MCF 10A (cell line): Measurements from ENCODE around the gene L3MBTL3. TPM values are rescaled to one million over a fixed set of nuclear protein-coding genes. Genes with fewer than 3 reads are reported as not detected.

Experiments
- BruUV-seq: library from RNA; stranded (reverse); fragments of 400-500 nt; replicated peaks from 2 replicates; lab custom pipeline; 2021; lab: Mats Ljungman, UMichigan
- CTCF ChIA-PET: fragments of 300-600 bp; sonication (Branson Sonifier 250); formaldehyde crosslinking; extraction: SDS; loops from one replicate; lab custom pipeline; 2021; ENCODE audit warnings: antibody characterized with exemption, inconsistent platforms; lab: Yijun Ruan, JAX
- POLR2A ChIA-PET: fragments of 300-600, 350-650 bp; sonication (Branson Sonifier 250); formaldehyde crosslinking; extraction: SDS; loops from one replicate; lab custom pipeline; 2020; ENCODE audit warnings: antibody characterized with exemption, inconsistent platforms; lab: Yijun Ruan, JAX
- DNase-seq: peaks from one replicate; pipeline ENCODE4 v3.0.0-alpha.2; 2018; ENCODE audit not compliant: unreplicated experiment
- H3K27ac Mint-ChIP-seq: one replicate; pipeline ENCODE4 v1.8.0; 2022; ENCODE audit warnings: mild to moderate bottlenecking, low read depth, mixed read lengths; ENCODE audit not compliant: unreplicated experiment
- H3K27me3 Mint-ChIP-seq: one replicate; pipeline ENCODE4 v1.8.0; 2022; ENCODE audit warnings: mixed read lengths; ENCODE audit not compliant: insufficient read depth, unreplicated experiment
- H3K36me3 Mint-ChIP-seq: one replicate; pipeline ENCODE4 v1.8.0; 2022; ENCODE audit warnings: mild to moderate bottlenecking, moderate library complexity, mixed read lengths; ENCODE audit not compliant: insufficient read depth, unreplicated experiment
- H3K4me1 Mint-ChIP-seq: one replicate; pipeline ENCODE4 v1.8.0; 2022; ENCODE audit warnings: mixed read lengths; ENCODE audit not compliant: insufficient read depth, unreplicated experiment
- H3K4me3 Mint-ChIP-seq: one replicate; pipeline ENCODE4 v1.8.0; 2022; ENCODE audit warnings: mild to moderate bottlenecking, moderate library complexity, mixed read lengths; ENCODE audit not compliant: unreplicated experiment
- H3K9me3 Mint-ChIP-seq: one replicate; pipeline ENCODE4 v1.8.0; 2022; ENCODE audit warnings: mixed read lengths; ENCODE audit not compliant: unreplicated experiment
- intact Hi-C: fragments of 100-400 bp; cut with micrococcal nuclease; formaldehyde crosslinking; loops from 2 replicates; pipeline ENCODE4 v1.14.1; 2022
- total RNA-seq: library from RNA; stranded (reverse); gene quantifications from 2 replicates; pipeline ENCODE4 v1.2.3, GENCODE V29; 2022
- TF ChIP-seq, protein P1 (sequence below): fragments of 200-600 bp; IDR thresholded peaks from one replicate; pipeline ENCODE4 v1.8.0; 2022; ENCODE audit warnings: antibody characterized with exemption, mild to moderate bottlenecking; ENCODE audit not compliant: unreplicated experiment

The L3MBTL3 gene
- total RNA-seq, 1 experiment from 2014 or later, result 5.2 TPM

DNA sequence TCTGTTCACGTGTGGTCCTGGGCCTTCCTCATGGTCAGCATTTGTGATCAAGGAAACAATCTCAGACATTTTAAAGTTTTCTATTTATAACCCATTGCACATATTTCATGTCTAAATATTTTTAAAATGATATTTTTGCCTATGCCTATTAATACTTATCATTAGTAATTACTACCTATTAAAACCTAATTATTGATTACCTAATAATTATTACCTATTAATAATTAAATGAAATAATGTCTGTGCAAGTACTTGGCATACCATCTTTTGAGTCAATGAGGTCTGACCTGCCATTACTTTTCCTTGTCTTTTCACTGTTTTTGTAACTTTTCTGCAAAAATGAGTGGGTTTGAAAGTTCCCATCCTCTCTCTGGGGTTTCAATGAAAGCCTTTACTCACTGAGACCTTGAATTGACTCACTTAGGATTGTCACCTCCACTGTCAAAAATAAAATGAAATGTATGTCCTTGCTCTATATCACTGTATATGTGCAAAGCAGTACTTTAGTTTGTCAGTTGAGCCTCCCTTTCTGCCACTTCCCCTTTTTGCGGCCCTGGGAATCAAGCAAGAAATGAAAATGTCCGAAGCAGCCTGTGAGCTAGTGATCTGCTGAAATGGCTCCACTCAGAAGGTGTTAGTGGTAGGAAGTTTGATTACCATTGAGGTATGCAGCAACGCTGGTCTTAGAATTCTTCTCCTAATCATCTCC is 87.8 kb downstream of the L3MBTL3 start:
- POLR2A ChIA-PET, result interaction anchor here (0.6 kb wide), 1 partner anchor 15 kb away, joined by 4 read pairs; no protein-coding TSS in a partner anchor
- CTCF ChIA-PET, result interaction anchor here (0.7 kb wide), 1 partner anchor 573 kb away, joined by 3 read pairs; no protein-coding TSS in a partner anchor
- no peak for DNase-seq
- Mint-ChIP-seq H3K4me1 (no peaks in the 10 kb centered on the region), H3K36me3 (peaks cover 6% of the 10 kb centered on the region), H3K27ac (no peak overlapping the region), H3K9me3 (peaks cover 10% of the 10 kb centered on the region), H3K4me3 (no peak overlapping the region), H3K27me3 (no peaks in the 10 kb centered on the region)
- intact Hi-C loops, result no loop called here
- TF ChIP-seq, protein P1, sequence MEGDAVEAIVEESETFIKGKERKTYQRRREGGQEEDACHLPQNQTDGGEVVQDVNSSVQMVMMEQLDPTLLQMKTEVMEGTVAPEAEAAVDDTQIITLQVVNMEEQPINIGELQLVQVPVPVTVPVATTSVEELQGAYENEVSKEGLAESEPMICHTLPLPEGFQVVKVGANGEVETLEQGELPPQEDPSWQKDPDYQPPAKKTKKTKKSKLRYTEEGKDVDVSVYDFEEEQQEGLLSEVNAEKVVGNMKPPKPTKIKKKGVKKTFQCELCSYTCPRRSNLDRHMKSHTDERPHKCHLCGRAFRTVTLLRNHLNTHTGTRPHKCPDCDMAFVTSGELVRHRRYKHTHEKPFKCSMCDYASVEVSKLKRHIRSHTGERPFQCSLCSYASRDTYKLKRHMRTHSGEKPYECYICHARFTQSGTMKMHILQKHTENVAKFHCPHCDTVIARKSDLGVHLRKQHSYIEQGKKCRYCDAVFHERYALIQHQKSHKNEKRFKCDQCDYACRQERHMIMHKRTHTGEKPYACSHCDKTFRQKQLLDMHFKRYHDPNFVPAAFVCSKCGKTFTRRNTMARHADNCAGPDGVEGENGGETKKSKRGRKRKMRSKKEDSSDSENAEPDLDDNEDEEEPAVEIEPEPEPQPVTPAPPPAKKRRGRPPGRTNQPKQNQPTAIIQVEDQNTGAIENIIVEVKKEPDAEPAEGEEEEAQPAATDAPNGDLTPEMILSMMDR, result no peak
- BruUV-seq, result no TSS peak

DNA sequence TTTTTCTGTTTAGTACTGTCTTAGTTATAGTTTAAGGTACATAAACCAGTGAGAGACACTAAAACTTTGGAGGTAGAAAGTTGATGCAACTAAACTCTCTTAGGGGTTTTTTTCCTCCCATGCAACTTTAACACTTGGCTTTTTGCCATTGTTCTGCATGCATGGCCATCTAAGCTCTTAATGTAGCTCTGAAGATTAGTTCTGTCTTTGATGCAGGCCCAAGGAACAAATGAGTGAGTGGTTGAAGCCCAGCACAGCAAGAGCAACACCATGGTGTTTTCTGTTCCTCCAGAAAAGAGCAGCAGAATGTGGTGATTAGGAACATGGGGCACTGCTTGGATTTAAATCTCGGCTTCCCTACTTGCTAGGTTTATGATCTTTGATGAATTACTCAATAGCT is 89.3 kb downstream of the L3MBTL3 start:
- H3K27ac Mint-ChIP-seq, result no peak overlapping the region
- intact Hi-C loops, result no loop called here
- peaks cover 6% of the 10 kb centered on the region for H3K36me3 Mint-ChIP-seq
- no peaks in the 10 kb centered on the region for H3K4me1 Mint-ChIP-seq
- H3K27me3 Mint-ChIP-seq, result no peaks in the 10 kb centered on the region
- CTCF ChIA-PET, result no interaction called here
- H3K4me3 Mint-ChIP-seq, result no peak overlapping the region
- POLR2A ChIA-PET, result no interaction called here
- no TSS peak for BruUV-seq
- TF ChIP-seq, protein P1, result no peak
- DNase-seq, result no peak
- peaks cover 10% of the 10 kb centered on the region for H3K9me3 Mint-ChIP-seq

DNA sequence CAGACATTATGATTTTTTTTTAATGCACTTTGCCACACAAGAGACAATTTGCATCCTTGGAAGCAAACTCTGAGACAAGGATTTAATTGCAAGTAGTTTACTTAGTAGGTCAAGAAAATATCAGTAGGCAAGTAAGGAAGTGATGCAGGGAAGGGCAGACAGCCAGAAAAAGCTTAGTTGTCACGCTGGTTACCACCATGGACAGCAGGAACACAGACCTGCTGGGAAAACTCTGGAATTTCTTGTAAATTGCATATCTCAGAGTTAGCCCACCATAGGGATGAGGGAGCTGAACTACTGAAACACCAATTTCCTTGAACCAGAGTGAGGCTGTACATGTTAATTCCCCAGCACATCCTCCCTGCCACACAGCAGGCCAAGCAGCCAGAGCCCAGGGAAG is 92.7 kb downstream of the L3MBTL3 start:
- TF ChIP-seq, protein P1, result no peak
- Mint-ChIP-seq H3K4me1 (no peaks in the 10 kb centered on the region), H3K27ac (no peak overlapping the region), H3K9me3 (peaks cover 10% of the 10 kb centered on the region), H3K4me3 (no peak overlapping the region), H3K36me3 (peaks cover 6% of the 10 kb centered on the region), H3K27me3 (no peaks in the 10 kb centered on the region)
- CTCF ChIA-PET, result interaction anchor here (0.6 to 1.4 kb wide), 3 partner anchors 8 to 1452 kb away, joined by 3 read pairs; no protein-coding TSS in a partner anchor
- intact Hi-C loops, result no loop called here
- no TSS peak for BruUV-seq
- DNase-seq, result no peak
- POLR2A ChIA-PET, result interaction anchor here (0.8 kb wide), 1 partner anchor 9 kb away, joined by 3 read pairs; no protein-coding TSS in a partner anchor

DNA sequence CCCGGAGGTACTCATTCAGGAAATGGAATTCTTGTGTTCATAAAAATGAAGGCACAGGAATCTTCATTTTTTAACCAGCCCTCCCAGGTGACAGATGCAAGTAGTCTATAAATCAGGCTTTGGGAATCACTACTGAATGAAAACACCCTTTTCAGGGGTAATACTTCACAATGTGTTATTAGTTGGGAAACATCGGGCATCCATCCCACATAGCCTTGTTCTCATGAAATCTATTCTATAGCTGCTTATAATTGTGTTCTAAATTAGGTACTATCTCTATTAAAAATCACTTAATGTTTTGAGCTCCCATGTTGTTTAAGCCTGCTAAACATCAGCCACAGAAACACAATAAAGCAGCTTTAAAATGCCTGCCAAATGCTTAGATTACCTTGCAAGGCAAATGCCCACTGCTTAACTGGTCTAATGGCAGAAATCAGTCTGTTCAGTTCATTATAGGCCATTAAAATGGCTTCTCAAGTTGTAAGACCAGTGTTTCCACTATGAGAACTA is 94.9 kb downstream of the L3MBTL3 start:
- no peaks in the 10 kb centered on the region for H3K27me3 Mint-ChIP-seq
- no peak overlapping the region for H3K4me3 Mint-ChIP-seq
- H3K4me1 Mint-ChIP-seq, result no peaks in the 10 kb centered on the region
- CTCF ChIA-PET, result no interaction called here
- intact Hi-C loops, result no loop called here
- POLR2A ChIA-PET, result no interaction called here
- H3K9me3 Mint-ChIP-seq, result peaks cover 10% of the 10 kb centered on the region
- no peak overlapping the region for H3K27ac Mint-ChIP-seq
- TF ChIP-seq, protein P1, result no peak
- no TSS peak for BruUV-seq
- no peak for DNase-seq
- no peaks in the 10 kb centered on the region for H3K36me3 Mint-ChIP-seq
